Measurements from ENCODE around the gene CD99L2. TPM values are rescaled to one million over a fixed set of nuclear protein-coding genes. Genes with fewer than 3 reads are reported as not detected.

Gene CD99L2, protein sequence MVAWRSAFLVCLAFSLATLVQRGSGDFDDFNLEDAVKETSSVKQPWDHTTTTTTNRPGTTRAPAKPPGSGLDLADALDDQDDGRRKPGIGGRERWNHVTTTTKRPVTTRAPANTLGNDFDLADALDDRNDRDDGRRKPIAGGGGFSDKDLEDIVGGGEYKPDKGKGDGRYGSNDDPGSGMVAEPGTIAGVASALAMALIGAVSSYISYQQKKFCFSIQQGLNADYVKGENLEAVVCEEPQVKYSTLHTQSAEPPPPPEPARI
- 10 to 100 TPM; 16.7 to 46.0 (median 44.1) TPM for polyA plus RNA-seq

DNA sequence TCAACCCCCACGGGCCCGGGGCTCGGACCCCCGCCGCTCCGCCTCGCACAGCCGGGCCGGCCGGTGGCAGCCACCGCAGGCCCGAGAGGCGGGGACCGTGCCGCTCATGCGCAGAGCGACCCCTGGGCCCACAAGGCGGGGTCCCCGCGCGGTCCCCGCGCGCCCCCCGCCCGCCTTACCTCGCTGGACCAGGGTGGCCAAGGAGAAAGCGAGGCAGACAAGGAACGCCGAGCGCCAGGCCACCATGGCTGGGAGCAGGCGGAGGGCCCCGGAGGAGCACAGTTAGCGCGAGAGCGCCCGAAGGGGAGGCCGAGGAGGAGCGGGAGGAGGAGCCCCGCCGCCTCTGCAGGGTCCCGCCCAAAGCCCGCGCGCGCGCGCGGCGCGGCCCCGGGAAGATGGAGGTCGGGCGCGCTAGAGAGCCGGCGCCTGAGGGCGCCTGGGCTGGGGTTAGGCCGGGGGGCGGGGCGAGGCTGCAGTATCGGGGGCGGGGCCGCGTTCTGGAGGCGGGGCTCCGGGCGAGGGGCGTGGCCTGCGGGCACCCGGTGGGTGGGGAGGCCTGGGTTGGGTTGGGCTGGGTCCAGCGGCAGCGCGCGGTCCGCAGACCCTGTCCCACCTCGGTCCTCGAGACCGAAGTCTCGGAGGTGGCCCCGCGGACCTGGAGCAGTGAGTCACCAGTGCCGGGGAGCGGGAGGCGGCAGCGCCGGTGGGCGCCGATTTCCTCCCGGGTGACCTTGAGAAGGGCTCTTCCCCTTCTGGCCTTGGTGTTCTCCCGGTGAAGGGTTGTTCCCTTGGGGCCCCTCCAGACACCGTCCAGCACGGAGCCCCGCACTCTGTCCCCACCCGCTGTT lies at the start of gene CD99L2:
TSS of gene CD99L2 (minus strand) at position 326 of the 848 bp plus-strand sequence. CDS start at position 246, 80 bp downstream.
- 0 to 24% (median 1%) methylated on average over 38 to 84 of the region's 95 CpGs for WGBS, 3 donors

DNA sequence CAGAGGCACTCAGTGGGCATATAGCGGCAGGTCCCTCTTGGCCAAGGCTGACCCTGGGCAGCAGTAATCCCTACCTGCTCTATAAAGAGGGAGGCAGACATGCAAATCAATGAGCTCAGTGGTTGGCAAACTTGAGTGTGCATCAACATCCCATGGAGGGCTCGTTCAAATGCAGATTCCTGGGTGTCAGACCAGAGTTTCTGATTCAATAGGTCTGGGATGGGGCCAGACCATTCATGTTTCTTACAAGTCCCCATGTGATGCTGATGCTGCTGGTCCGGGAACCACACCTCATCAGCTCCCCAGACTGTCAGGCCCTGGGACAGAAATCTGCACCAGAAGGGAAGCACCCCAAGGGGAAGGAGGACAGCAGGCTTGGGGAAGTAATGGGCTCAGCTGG lies 45.8 kb upstream of the CD99L2 start:
- WGBS, 3 donors, result 65 to 90% (median 75%) methylated on average over 3 of the region's 3 CpGs
- H3K27ac ChIP-seq (ENCODE audit: low read depth, low read length), result no peak overlapping the region

More for the DNA sequence above, at the start of gene CD99L2:
- no peak within 1 kb of the TSS for H3K27ac ChIP-seq (ENCODE audit: low read depth, low read length)

DNA sequence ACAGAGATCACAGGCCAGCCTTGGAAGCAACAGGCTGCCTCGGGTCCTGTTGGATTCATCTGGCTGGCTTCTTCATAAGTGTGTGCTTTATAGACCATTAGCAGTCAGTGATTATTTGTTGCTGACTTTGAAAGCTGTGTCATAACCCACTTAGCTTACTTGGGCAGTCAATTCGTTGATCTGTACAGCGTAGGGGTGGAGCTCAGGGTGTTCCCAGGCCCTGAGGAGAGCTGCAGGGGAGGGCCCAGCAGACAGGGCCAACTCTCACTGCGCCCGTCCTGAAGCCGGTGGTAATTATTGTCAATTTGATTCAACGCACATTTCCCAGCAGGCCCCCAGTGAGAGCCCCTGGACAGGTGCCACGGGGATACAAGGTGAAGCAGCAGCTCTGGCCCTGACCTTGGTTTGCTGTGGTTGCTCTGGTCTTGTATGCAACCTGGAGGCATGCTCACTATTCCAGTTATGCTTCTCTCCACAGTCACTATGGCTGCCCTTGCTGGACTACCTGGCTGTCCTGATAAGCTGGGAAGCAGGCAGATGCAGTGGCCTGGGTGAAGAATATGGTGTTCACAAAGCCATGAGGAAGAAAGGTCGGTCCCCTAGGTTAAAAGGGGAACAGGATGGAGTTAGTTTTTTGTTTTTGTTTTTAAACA lies 44.6 kb upstream of the CD99L2 start:
- 35 to 60% (median 57%) methylated on average over 9 of the region's 9 CpGs for WGBS, 3 donors

DNA sequence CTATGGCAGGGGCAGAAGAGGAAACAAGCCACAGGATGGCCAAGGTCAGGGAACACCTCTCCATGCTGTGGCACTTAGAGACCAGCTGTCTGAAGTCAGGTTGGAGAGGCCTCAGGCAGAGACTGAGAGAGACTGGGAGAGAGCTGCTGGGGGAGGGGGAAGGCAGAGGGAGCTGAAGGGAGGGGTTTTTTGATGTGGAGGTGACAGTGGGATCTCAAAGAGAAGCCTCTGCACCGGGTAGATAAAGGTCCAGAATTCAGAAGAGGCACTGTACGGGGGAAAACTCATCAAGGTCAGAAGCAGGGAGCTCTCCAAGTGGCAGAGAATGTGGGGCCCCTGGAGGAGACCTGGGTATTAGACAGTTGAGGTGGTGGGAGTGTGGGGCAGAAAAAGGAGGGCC lies 43.1 kb upstream of the CD99L2 start:
- WGBS, 3 donors, result 43 to 56% (median 46%) methylated on average over 2 of the region's 2 CpGs
- H3K27ac ChIP-seq (ENCODE audit: low read depth, low read length), result no peak overlapping the region

More for the DNA sequence above, 44.6 kb upstream of the CD99L2 start:
- no peak overlapping the region for H3K27ac ChIP-seq (ENCODE audit: low read depth, low read length)

DNA sequence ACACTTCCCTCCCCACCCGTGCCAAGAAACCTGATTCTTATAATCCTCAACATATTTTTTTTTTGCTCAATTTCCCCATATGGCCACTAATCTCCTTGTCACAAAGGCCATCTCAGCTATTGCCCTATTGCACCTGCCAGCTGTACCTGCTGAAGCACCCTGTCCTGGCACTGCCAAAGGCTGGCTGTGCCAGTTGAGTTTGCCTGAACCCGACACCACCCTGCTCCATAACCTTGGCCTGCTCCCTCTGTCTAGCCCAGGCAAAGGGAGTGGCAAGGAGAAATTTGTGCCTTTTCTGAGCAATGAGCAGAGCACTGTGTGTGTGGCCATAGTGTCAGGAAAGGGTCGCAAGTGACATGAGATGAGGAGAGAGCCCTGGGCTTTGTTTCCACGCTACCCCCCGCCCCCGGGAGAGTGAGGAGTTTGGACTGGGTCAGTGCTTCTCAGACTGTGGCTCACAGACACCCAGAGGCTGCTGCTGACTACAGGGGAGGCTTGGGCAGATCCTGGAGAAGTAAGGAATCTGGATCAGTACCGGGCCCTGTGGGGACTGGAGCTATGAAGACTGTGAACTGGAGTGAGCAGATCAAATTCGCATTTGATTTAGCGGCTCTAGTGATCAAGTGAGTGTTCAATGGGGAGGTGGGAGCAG lies 42.5 kb upstream of the CD99L2 start:
- H3K27ac ChIP-seq (ENCODE audit: low read depth, low read length), result no peak overlapping the region
- 74 to 82% (median 77%) methylated on average over 8 to 9 of the region's 9 CpGs for WGBS, 3 donors

DNA sequence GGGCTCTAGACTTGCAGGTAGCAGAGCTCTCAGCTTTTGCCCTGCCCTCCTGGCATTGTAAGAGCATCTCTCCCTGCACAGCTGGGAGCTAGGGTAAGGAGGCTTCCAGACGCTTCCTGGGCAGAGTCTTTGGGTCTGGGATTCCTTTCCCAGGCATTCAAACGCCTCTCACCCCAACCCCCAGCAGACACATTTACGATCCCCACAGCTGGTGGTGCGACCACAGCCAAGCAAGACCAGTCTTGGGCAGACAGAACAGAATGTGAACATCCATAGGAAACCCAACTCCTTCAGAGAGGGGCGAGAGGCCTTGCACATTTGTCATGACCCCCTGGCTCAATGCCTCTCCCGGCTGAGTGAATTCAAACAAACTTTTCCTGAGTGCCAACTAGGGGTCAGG lies 38.1 kb upstream of the CD99L2 start:
- 45 to 62% (median 45%) methylated on average over 6 of the region's 6 CpGs for WGBS, 3 donors

DNA sequence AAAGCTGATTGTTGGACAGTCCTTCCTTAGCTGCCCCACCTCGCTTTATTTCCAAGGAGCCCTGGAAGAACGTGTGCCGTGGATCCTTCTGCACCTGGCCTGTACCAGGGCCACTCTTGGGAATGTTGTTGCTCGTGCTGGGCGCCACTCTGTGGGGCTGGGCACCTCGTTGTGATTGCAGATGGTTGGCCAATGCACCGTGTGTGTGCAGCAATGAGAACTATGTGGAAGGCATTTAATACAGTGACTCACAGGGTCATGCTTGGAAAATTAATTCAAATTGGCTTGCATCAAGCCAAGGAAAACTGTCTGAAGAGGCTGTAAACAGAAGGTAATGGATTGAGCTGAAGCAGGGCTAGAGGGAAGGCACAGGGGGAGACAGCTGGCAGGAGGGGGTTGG lies 37.0 kb upstream of the CD99L2 start:
- H3K27ac ChIP-seq (ENCODE audit: low read depth, low read length), result no peak overlapping the region
- 58 to 64% (median 59%) methylated on average over 7 of the region's 7 CpGs for WGBS, 3 donors

More for the DNA sequence above, 38.1 kb upstream of the CD99L2 start:
- no peak overlapping the region for H3K27ac ChIP-seq (ENCODE audit: low read depth, low read length)

DNA sequence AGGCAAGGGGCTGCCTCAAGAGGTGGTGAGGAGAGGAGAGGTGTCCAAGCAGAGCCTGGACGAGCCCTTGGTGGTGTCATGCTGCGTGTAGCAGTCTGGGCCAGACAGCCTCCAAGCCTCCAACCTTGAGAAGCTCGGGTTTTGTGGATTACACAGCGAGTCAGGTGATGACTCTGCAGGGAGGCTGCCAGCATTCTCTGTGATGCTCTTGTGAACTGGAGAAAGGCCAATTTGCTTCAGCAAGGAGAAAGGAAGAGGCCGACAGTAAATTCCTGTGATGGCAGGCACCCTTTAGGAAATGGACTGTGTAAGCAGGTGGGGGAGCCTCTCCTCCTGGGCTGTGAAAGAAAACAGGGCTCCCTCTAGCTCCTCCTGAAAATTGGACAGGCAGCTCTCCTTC lies 36.0 kb upstream of the CD99L2 start:
- no peak overlapping the region for H3K27ac ChIP-seq (ENCODE audit: low read depth, low read length)
- 16 to 37% (median 28%) methylated on average over 5 of the region's 5 CpGs for whole genome bisulfite sequencing, 3 donors

DNA sequence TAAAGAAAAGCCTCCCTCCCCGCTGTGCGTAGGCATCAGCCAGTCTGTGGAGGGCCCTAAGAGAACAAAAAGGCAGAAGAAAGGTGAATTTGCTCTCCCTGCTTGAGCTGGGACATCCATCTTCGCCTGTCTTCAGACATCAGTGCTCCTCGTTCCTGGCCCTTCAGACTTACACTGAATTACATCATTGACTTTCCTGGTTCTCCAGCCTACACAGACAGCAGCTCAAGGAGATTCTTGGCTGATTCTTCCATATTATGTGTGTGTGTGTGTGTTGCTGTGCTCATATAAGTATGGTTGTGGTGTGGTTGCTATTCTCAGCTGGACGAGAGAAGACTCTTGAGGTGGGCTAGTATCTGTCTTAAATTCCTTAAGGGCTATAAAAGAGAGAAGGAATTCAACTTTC lies 35.5 kb upstream of the CD99L2 start:
- H3K27ac ChIP-seq (ENCODE audit: low read depth, low read length), result no peak overlapping the region
- 66 to 78% (median 72%) methylated on average over 5 of the region's 5 CpGs for WGBS, 3 donors

DNA sequence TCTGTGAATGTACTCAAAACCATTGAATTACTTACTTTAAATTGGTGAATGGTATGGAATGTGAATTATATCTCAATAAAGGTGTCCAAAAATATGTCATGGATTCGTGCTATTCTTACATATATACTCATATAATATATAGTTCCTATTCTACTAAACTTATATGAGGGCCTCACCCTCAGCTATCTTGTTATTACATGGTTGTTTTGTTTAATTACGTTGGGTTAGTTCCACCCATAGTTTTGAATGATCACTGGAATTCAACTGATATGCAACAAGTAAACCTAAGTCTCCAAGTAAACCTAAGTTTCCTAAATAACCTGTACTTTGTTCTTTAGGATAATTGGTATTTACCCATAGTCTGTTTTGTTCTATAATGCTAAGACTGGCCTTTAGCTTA lies 30.6 kb upstream of the CD99L2 start:
- WGBS, 3 donors, result 60 to 81% (median 78%) methylated on average over 2 of the region's 2 CpGs
- no peak overlapping the region for H3K27ac ChIP-seq (ENCODE audit: low read depth, low read length)

DNA sequence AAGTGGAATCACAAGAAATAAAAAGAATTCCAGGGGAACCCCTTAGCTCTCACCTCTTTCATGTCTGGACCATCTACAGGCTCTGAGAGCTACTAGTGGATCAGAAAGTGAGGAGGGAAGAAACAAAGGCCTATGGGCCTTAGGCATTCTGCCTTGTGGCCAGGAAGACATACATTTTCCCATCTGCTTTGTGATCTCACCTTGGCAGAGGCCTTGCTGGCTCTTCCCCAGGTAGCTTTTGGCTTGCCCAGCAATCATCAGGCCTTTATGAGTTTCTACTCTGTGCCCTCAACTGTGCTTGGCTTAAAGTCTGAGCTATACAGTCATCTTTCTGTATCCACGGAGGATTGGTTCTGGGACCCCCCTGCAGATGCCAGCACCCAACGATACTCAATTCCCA lies 28.3 kb upstream of the CD99L2 start:
- 88 to 93% (median 91%) methylated on average over 2 of the region's 2 CpGs for WGBS, 3 donors

DNA sequence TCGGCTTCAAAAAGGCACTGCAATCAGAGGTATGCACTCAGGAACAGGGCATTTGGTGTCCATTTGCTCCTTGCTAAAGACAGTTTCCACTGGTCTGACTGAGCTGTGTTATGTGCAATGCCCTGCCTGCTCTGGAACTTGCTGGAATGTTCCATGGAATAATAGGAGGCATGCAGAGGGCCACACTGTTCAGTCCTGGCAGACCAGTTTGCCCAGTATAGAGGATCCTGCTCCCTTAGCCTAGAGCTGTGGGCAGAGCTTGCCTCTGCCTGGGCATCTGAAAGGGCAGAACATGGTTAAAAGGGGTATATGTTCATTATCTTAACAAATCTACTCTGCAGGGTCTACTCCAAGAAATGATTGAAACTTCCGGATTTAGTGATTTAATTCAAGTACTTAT lies 27.8 kb upstream of the CD99L2 start:
- 75 to 83% (median 75%) methylated on average over 2 of the region's 2 CpGs for WGBS, 3 donors
- H3K27ac ChIP-seq (ENCODE audit: low read depth, low read length), result no peak overlapping the region

More for the DNA sequence above, 28.3 kb upstream of the CD99L2 start:
- no peak overlapping the region for H3K27ac ChIP-seq (ENCODE audit: low read depth, low read length)

DNA sequence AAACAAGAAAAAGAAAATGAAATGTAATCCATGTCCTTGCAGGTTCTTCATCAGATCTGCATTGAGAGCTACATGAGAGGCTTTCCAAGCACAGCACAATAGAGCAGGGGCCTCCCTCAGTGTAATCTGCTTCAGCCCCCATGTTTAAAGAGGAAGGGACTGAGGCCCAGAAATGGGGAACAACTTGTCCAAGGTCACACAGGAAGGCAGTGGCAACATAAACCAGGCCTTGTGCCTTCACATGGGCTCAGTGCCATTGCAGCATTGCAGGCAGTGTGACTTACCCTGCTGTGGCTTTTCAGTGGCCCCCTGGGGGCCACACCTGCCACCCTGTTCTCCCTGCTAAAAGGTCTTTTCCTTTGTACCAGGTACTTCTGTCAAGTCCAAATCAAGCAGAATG lies 20.9 kb upstream of the CD99L2 start:
- no peak overlapping the region for H3K27ac ChIP-seq (ENCODE audit: low read depth, low read length)

DNA sequence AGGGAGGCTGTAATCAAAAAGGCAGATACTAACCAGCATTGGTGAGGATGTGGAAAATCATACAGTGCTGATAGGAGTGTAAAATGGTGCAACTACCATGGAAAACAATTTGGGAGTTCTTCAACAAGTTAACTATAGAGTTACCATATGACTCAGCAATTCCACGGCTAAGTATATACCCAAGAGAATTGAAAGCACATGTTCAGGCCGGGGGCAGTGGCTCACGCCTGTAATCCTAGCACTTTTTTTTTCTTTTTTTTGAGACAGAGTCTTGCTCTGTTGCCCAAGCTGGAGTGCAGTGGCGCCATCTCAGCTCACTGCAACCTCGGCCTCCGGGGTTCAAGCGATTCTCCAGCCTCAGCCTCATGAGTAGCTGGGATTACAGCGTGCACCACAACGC lies 15.0 kb upstream of the CD99L2 start:
- no peak overlapping the region for H3K27ac ChIP-seq (ENCODE audit: low read depth, low read length)
- 76 to 91% (median 81%) methylated on average over 9 of the region's 9 CpGs for WGBS, 3 donors

DNA sequence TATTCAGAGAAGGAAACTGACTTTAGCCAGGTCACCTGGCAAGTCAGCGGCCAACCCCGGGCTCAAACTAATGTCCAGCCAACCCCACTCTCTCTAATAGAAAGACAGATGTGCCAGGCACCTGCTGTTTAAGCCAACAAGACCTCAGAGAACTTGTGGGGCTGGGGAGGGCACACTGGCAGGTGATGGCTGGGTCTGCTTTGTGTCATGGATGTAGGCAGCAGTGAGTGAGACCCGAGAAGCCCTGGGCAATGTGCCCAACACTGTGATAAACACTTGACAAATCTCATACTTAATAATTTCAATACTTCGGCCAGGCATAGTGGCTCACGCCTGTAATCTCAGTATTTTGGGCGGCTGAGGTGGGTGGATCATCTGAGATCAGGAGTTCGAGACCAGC lies 9.0 kb upstream of the CD99L2 start:
- WGBS, 3 donors, result 63 to 80% (median 80%) methylated on average over 7 of the region's 7 CpGs
- H3K27ac ChIP-seq (ENCODE audit: low read depth, low read length), result no peak overlapping the region

DNA sequence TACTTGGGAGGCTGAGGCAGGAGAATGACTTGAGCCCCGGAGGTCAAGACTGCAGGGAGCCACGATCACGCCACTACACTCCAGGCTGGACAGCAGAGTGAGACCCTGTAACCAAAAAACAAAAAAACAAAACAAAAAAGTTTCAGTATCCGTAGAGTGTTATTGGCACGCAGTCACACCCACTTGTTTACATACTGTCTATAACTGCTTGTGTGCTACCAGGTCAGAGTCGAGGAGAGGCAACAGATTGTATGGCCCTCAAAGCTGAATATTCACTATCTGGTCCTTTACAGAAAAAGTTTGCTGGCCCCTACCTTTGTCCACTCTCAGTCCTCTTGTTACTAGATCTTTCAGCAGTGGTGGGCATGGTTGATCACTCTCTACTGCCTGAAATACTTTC lies 8.2 kb upstream of the CD99L2 start:
- 76 to 92% (median 82%) methylated on average over 6 of the region's 6 CpGs for WGBS, 3 donors

DNA sequence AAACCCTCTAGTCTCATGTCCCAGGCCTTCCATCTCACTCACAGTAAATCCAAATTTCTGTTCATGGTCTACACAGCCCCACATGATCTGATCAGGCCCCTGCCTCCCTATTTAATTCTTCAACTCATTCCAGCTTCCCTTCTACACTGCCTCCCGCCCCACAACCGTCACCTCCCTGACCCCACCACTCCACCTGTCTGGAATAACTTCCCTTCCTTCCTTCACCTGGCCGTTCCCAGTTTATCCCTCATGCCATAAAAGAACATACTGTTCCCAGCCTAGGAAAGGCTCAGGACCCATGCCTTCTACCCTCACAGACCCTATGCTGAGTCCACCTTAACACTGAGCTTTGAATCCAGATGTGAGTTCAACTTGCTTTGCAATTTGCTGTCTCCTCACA lies 6.8 kb upstream of the CD99L2 start:
- no peak overlapping the region for H3K27ac ChIP-seq (ENCODE audit: low read depth, low read length)
- 69 to 82% (median 75%) methylated on average over 3 of the region's 3 CpGs for WGBS, 3 donors

More for the DNA sequence above, 8.2 kb upstream of the CD99L2 start:
- H3K27ac ChIP-seq (ENCODE audit: low read depth, low read length), result no peak overlapping the region

DNA sequence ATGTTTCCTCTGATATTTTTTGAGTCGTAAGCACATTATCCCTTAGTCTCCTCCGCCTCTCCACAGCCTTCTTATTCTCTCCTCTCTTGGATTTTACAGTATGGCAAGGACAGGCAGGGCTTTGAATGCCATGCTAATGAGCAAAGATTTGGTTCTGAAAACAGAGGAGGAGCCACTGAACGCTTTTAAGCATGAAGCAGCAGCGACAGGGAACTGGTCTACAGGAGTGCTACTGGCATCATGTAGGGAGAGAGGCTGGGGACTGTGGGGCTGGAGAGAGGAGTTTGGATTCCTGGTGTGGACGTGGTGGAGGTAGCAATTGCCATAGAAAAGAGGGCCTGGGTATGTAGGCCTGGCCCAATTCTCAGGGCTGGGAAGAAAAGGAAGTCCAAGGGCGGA lies 4.6 kb upstream of the CD99L2 start:
- H3K27ac ChIP-seq (ENCODE audit: low read depth, low read length), result no peak overlapping the region
- WGBS, 3 donors, result 61 to 87% (median 67%) methylated on average over 5 to 6 of the region's 6 CpGs

Measured in adipose tissue (tissue), 3 donors.